Cerebellar nuclear complex (tissue), 1 donor: ENCODE results near the gene PSMD3.

ENCODE experiments used
- DNase-seq, 2 experiments: peaks; one replicate each; lab custom pipeline; 2025; lab: John Stamatoyannopoulos, UW

Gene PSMD3

DNA sequence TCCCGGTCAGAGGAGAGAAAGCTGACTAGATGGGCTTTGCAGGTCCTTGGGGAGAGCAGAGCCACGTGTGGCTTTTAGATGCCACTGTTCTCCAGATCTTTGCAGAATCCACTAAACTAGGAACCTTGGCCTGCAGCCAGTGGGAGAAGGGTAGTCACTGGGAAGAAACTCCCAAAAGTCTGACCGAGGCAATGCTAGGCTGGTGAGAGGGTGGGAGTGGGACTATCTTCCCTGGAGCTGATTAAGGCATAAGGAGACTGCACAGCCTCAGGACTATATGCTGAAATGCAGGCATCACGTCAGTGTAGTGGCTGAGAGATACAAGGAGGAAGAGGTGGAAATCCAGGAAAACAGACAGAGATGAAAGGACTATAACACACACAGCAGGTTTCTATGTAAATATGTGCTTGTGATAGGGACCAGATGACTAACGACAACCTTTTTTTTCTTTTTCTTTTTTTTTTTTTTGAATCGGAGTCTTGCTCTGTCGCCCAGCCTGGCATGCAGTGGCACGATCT, 20.0 kb upstream of the PSMD3 start:
- DNase-seq: no peak

GRCh38 chr17:39962642-39963220, 17.9 kb upstream of the PSMD3 start, which contains the start of gene GSDMA:
Gene GSDMA, plus strand, starts transcription at chr17:39963004. Its CDS starts 2,684 bp downstream, at chr17:39965688.
- DNase-seq: no peak

DNA sequence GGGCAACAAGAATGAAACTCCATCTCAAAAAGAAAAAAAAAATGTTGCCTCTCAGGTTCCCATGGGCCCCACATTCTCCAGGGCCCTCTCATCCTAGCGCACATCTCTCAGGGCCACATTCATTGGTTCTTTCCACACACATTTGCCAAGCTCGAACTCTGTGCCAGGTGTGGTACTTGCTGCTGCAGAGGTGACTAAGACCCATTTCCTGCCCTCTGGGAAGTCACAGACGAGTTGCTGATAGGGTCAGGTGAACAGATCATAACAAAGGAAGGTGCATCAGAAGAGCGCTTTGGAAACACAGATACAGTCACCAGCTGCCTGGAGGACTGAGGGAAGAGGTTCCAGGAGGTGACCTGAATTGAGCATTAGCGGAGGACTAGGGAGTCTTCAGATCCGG, 16.8 kb upstream of the PSMD3 start:
- DNase-seq: no peak

GRCh38 chr17:39965017-39965699, 15.4 kb upstream of the PSMD3 start:
- DNase-seq: no peak

- DNase-seq: no peak
These were observed 13.8 kb upstream of the PSMD3 start for GRCh38 chr17:39966771-39967170.

DNA sequence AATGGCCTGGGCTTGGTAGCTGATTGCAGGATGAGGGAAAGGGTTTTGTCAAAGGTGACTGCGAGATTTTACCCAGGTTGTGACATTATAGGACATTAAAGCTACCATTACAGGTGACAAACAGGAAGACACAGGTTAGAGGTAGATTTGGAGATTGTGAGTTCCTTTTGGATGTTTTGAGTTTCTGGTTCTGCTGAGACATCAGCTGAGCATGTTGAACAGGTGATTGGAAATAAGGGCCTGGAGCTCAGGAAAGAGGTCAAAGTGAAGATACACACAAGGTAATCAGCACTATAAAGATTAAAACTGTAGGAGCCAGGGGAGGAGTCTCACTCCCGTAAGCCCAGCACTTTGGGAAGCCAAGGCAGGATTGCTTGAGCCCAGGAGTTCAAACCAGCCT, 11.8 kb upstream of the PSMD3 start:
- no peak for DNase-seq

- no peak for DNase-seq
These were observed 11.2 kb upstream of the PSMD3 start for GRCh38 chr17:39969375-39969774.

DNA sequence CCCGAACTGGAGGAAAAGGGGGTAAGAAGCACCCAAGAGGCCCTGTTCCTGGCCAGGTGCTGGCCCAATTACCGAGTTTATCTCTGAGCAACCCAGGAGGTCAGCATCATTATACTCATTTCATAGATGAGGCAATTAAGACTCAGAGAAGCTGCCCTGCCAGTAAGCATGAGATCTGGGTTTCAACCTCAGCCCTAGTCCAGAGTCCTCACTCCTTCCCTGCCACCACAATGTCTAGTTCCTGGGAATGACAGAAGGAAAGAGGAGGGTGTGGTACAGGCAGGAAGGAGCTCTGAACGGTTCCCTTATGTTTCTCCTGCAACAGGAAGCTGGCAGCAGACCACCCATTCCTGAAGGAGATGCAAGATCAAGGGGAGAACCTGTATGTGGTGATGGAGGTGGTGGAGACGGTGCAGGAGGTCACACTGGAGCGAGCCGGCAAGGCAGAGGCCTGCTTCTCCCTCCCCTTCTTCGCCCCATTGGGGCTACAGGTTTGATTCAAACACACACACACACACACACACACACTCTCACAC, 10.4 kb upstream of the PSMD3 start:
- DNase-seq: no peak

DNA sequence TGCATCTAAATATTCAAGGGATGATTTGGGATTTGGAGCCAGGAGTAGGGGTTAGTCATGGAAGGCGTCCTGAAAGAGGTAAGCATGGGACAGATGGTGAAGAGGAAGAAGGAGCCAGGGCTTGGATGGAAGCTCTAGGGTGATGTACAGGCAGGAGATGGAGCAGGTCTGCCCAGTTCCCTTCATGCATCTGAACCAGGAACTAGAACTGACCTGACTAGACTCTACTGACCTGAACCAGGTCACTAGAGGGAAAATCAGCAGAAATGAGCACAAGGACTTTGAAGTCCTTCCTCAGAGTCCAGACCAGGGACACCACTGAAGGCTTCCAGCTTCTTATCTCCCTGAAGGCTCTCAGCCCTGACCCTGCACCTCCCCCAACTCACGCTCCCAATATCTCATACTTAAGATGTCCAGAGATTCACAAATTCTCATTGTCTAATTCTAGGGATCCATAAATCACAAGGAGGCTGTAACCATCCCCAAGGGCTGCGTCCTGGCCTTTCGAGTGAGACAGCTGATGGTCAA, 9.5 kb upstream of the PSMD3 start:
- DNase-seq: no peak

- DNase-seq: no peak
These were observed 8.3 kb upstream of the PSMD3 start for GRCh38 chr17:39972271-39972670.

DNA sequence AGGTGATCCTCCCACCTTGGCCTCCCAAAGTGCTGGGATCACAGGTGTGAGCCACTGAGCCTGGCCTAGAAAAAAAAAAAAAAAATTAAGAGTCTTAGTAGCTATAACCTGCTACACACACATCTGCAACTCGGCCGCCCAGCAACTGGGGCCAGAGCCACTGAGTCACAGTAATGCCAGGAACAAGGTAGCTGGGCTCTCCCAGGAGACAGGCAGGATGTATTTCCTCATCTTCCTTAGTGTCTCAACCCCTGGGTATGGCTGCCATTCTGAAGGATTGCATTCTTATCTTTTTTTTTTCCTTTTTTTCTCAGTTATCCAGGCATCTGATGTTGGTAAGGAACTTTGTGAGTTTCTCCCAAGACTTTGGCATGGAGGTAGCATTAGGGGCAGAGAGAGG, 7.1 kb upstream of the PSMD3 start:
- no peak for DNase-seq

- DNase-seq: no peak
These were observed 6.2 kb upstream of the PSMD3 start for GRCh38 chr17:39974433-39974832.

DNA sequence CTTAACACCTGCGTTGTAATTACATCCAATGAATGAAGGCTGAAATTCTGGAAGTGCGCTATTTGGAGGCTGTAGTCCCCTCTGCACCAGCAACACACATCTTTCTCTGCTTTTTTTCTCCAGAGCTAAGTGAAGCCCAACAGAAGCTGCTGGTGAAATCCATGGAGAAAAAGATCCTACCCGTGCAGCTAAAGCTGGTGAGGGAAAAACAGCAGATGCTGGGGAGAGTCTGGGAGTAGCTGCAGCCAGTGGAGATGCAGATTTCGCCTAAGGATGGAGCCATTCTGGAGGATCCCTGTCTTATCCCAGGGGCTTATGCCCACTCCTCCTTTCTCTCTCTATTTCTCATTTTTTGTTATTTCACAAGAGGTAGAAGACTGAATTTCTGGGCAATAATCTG, 4.8 kb upstream of the PSMD3 start:
- no peak for DNase-seq

DNA sequence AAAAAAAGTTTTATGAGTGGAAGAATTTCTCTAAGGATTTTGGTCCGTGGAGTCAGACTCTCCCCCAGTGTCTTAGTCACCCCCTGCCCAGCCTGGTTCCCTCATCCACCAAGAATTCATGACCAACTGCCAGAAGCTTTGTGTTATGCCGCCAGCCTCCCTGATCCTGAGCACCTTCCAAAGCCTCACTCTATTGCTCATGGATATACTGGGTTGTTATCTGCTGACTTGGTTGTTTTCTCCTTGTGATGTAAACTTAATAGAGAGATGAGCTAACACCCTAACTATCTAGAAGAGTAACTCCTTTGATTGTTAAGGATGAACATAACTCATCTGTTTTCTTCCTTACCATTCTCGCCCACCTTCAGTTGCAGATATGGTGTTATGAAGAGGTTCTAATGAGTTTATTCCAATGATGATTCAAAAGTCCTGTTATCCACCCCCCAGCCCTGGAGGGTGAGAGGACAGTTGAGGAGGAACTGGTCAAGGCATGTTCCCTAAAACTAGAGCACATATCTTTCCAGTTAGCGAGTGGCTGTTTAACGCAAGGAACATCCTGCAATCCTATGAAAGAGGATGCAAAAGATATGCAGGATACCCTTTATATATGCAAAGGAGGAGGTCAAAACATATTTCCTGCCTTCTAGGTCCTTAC, 1.5 kb upstream of the PSMD3 start:
- DNase-seq: no peak

DNA sequence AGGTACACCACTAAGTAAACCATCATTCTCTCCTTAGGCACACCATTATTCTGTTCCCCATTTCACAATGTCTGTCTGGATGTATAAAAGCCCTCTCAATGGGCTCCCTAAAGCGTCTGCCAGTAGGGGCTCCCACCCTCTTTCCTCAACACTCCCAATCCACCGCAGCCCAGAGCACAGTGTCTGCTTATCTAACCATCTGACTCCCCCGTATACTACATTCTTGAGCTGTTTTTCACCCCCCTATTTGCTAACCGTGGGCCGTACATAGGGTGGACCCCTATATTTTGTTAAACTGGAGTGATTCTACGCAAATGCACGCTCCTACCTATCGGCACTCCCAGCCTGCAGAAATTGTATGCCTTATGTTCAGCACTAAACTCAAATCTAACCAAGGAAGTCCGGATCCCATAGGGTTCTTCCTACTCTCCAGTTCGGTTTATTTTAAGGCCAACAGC, 685 bp upstream of the PSMD3 start:
- no peak for DNase-seq

DNA sequence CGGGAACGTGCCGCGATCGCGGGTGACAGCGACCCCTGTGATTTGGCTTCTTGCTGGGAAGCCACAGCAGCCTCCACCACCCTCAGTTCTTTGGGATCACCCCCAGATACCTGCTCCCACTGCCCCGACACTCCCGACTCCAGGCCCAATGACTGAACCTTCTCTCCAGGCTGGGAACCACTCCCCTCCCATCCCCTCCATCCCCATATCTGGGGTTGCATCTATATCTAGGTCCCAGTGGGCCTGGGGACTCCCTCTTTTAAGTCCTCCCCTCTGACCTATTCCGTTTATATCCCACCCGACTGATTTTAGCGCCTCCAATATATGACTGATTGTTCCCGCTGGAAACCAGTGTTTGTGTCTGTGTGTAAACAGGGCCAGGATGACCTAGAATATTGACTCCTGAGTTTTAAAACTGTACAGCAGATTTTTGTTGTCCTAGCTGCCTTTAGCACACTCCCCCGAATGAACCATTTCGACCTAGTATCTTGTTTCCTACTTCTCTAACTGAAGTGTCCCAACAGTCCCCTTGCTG, 667 bp downstream of the PSMD3 start:
- DNase-seq: no peak

DNA sequence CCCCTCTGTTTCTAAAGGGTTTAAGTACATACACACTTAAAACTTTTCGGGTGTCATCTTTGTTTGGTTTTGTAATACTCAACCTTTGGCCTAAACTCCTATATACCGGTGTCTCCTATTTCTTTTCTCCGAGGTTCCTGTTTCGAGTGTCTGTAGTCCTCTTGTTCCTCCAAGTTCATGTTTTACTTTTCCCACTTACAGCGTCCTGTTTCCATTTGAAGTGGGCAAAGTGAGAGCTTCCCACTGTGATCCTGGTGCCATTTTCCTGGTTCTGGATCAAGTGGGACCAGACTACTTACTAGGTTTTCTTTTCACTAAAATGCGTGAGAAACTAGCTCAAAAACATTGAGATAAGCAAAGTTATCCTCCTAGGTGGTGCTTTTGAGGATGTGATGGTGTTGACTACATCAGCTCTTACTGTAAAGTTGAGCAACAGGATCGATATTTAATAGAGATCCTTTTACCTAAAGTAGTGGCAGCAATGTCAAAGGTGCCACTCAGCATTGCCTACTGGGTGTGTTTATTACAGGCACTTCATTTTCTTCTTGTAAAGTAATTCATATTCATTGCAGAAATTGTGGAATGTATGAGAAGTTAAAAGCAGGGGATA, 1.3 kb downstream of the PSMD3 start:
- DNase-seq: no peak

- no peak for DNase-seq
These were observed 7.7 kb downstream of the PSMD3 start for GRCh38 chr17:39988206-39988810.

- DNase-seq: no peak
These were observed 13.8 kb downstream of the PSMD3 start for GRCh38 chr17:39994448-39994847.

- DNase-seq: no peak
These were observed 14.8 kb downstream of the PSMD3 start for GRCh38 chr17:39995438-39995837.

- no peak for DNase-seq
These were observed 15.6 kb downstream of the PSMD3 start for GRCh38 chr17:39996162-39996561.
